Liver (tissue), 9 donors: Measurements from ENCODE around the gene FBXL4. TPM values are rescaled to one million over a fixed set of nuclear protein-coding genes. Genes with fewer than 3 reads are reported as not detected.
"Not testable (repeated sequence)": the region's sequence is repeated elsewhere in the genome, so short reads cannot be mapped to it uniquely, and the experiment has no call there.

ENCODE experiments used
- DNase-seq: peaks from one replicate; pipeline ENCODE4 v3.0.0-alpha.2; 2017; ENCODE audit warnings: low spot score
- H3K27ac ChIP-seq, 2 donors: one replicate each; pipeline ENCODE4 v1.7.0; 2013; ENCODE audit warnings: inconsistent platforms in 2 of 2, low read length in 2 of 2, control low read depth in 1 of 2, low read depth in 1 of 2, mild to moderate bottlenecking in 1 of 2
- H3K27me3 ChIP-seq, 4 donors: one replicate each; pipeline versions ENCODE4 v1.6.1 to v1.7.0; 2013; ENCODE audit warnings: low read length in 3 of 4, inconsistent platforms in 1 of 4, mild to moderate bottlenecking in 1 of 4, moderate library complexity in 1 of 4; ENCODE audit not compliant: control insufficient read depth in 4 of 4, insufficient read depth in 4 of 4
- H3K36me3 ChIP-seq, 4 donors: one replicate each; pipeline versions ENCODE4 v1.6.1 to v1.7.0; 2013; ENCODE audit warnings: low read length in 3 of 4, mild to moderate bottlenecking in 3 of 4, low read depth in 1 of 4, moderate library complexity in 1 of 4; ENCODE audit not compliant: control insufficient read depth in 4 of 4, insufficient read depth in 3 of 4
- H3K4me1 ChIP-seq, 4 donors: one replicate each; pipeline versions ENCODE4 v1.6.1 to v1.7.0; 2013; ENCODE audit warnings: low read length in 3 of 4, mild to moderate bottlenecking in 3 of 4, moderate library complexity in 1 of 4; ENCODE audit not compliant: control insufficient read depth in 4 of 4, insufficient read depth in 4 of 4
- H3K4me3 ChIP-seq, 3 donors: one replicate each; pipeline versions ENCODE4 v1.6.1 to v1.7.0; 2013; ENCODE audit warnings: low read length in 3 of 3, control low read depth in 1 of 3, low read depth in 1 of 3, mild to moderate bottlenecking in 1 of 3
- H3K9ac ChIP-seq, 2 donors: one replicate each; pipeline ENCODE4 v1.7.0; 2013; ENCODE audit warnings: low read length in 2 of 2, mild to moderate bottlenecking in 2 of 2, moderate library complexity in 2 of 2, control low read depth in 1 of 2, low read depth in 1 of 2
- H3K9me3 ChIP-seq, 4 donors: one replicate each; pipeline versions ENCODE4 v1.6.1 to v1.7.0; 2013; ENCODE audit warnings: low read length in 3 of 4; ENCODE audit not compliant: control insufficient read depth in 4 of 4
- ATF3 ChIP-seq: IDR thresholded peaks from 2 replicates; pipeline ENCODE4 v1.6.1; 2016; ENCODE audit warnings: antibody characterized with exemption
- EGR1 ChIP-seq, 2 donors: IDR thresholded peaks; 2 replicates each; pipeline ENCODE4 v1.6.1; 2016 to 2018; ENCODE audit warnings: antibody characterized with exemption in 2 of 2, low read depth in 2 of 2
- FOXA1 ChIP-seq: IDR thresholded peaks from 2 replicates; pipeline ENCODE4 v1.6.1; 2016; ENCODE audit warnings: antibody characterized with exemption
- FOXA2 ChIP-seq: IDR thresholded peaks from 2 replicates; pipeline ENCODE4 v1.6.1; 2016; ENCODE audit warnings: antibody characterized with exemption
- HNF4A ChIP-seq, 2 donors: conservative IDR thresholded peaks; 2 replicates each; pipeline ENCODE4 v1.6.1; 2016; ENCODE audit warnings: antibody characterized with exemption in 2 of 2, mild to moderate bottlenecking in 2 of 2
- HNF4G ChIP-seq: IDR thresholded peaks from 2 replicates; pipeline ENCODE4 v1.6.1; 2016; ENCODE audit warnings: antibody characterized with exemption
- NR2F2 ChIP-seq: IDR thresholded peaks from 2 replicates; pipeline ENCODE4 v1.6.1; 2016; ENCODE audit warnings: antibody characterized with exemption
- RAD21 ChIP-seq, 2 donors: IDR thresholded peaks; 2 replicates each; pipeline ENCODE4 v1.6.1; 2016; ENCODE audit warnings: antibody characterized with exemption in 2 of 2, mild to moderate bottlenecking in 2 of 2
- RXRA ChIP-seq, 2 donors: IDR thresholded peaks; 2 replicates each; pipeline ENCODE4 v1.6.1; 2017 to 2018; ENCODE audit warnings: antibody characterized with exemption in 2 of 2, mild to moderate bottlenecking in 1 of 2
- SP1 ChIP-seq: IDR thresholded peaks from 2 replicates; pipeline ENCODE4 v1.6.1; 2018; ENCODE audit warnings: antibody characterized with exemption, mild to moderate bottlenecking
- TAF1 ChIP-seq: conservative IDR thresholded peaks from 2 replicates; pipeline ENCODE4 v1.6.1; 2016; ENCODE audit warnings: antibody characterized with exemption, mild to moderate bottlenecking
- WGBS: extraction: QIAGEN DNeasy Blood & Tissue Kit; methylation state at CpG from one replicate; pipeline ENCODE4 v1.1.7; 2013; 5-methylcytosine and 5-hydroxymethylcytosine counted together
- polyA plus RNA-seq, 2 donors: library from polyadenylated mRNA; stranded (reverse) in 1 of 2; unstranded in 1 of 2; fragments of 200-250 nt in 1 of 2; fragments of >200 nt in 1 of 2; fragmentation: Nextera tagmentation in 1 of 2; extraction: Ambion mirVana in 1 of 2; gene quantifications; one replicate each; pipeline versions ENCODE4 v1.2.1 to v1.2.3, GENCODE V29; 2013 to 2015
- total RNA-seq, 2 donors: library from RNA; depleted of rRNA; stranded (reverse); fragments of >200 nt; gene quantifications; one replicate each; pipeline ENCODE4 v1.2.3, GENCODE V29; 2014
- TF ChIP-seq, protein P1 (sequence below): IDR thresholded peaks from 2 replicates; pipeline ENCODE4 v1.6.1; 2016; ENCODE audit warnings: antibody characterized with exemption
- TF ChIP-seq, protein P2 (sequence below): fragments of 150-350 bp; IDR thresholded peaks from 2 replicates; pipeline ENCODE4 v1.5.1; 2017; ENCODE audit warnings: improper control_type of control experiment, low read depth, low read length; ENCODE audit not compliant: missing input control
- TF ChIP-seq, protein P3 (sequence below): IDR thresholded peaks from 2 replicates; pipeline ENCODE4 v1.6.1; 2016; ENCODE audit warnings: antibody characterized with exemption, mild to moderate bottlenecking
- donor health status: healthy.
- donor health status: healthy.
- donor health status: healthy.
- donor health status: healthy.
- donor health status: healthy.

Gene FBXL4
- total and polyA plus RNA-seq, 4 donors, result 4.1 to 18.8 (median 14.0) TPM

DNA sequence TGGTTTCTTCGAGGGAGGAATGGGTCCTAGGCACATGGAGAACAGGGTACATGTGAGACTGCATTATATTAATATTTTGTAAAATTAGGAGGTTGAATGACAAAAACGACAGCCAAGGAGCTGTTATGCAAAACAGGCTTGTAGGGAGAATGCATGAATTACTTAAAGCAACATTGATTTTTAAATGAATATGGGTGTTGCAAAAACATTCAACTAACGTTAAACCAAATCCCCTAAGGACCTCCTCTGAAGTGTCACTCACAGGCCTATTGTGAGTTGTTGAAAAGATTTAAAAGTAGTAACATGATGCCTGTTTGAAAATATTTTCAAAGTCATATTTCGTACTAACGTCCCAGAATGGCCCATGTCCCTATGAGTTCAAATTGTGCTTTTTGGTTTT is 21.9 kb downstream of the FBXL4 start:
- 92% methylated on average over 5 of the region's 5 CpGs for whole genome bisulfite sequencing
- TF ChIP-seq, protein P1, sequence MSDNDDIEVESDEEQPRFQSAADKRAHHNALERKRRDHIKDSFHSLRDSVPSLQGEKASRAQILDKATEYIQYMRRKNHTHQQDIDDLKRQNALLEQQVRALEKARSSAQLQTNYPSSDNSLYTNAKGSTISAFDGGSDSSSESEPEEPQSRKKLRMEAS, result no peak
- Histone ChIP-seq H3K9ac (no peak overlapping the region), H3K9me3 (no peaks in the 10 kb centered on the region), H3K36me3 (peaks cover 0 to 6% (median 0%) of the 10 kb centered on the region in 4 donors), H3K27ac (no peak overlapping the region), H3K4me1 (peaks cover 2 to 25% (median 7%) of the 10 kb centered on the region in 4 donors), H3K27me3 (no peaks in the 10 kb centered on the region), H3K4me3 (no peak overlapping the region)
- DNase-seq, result no peak

DNA sequence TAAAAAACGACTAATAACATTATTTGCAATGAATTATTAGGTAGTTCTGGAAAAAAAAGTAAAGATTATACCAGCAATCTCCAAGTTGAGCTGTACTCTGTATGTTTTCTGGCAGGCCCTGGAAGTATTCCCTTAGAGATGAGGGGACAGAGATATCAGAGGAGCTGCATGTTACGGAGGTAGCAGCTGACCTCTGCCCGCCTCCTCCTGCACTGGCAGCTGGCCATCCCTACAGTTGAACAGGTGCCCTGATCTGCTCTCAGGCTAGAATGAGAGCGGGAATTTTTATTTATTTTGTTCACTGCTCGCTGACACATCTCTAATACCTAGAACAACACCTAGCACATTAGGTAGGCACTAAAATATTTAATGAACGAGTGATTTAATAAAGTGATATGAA is 23.1 kb downstream of the FBXL4 start:
- WGBS, result 37% methylated on average over 6 of the region's 6 CpGs
- TF ChIP-seq HNF4A (conservative IDR thresholded peaks at IDR 0.05) (peak; percentile 52 to 66), EGR1 (IDR thresholded peaks at IDR 0.05; ENCODE audit: low read depth in 2 of 2) (no peak), FOXA1 (no peak), RAD21 (IDR thresholded peaks at IDR 0.05) (peak; percentile 23 to 32), NR2F2 (no peak), FOXA2 (no peak), SP1 (peak; percentile 32), RXRA (IDR thresholded peaks at IDR 0.05) (peak; percentile 68), ATF3 (no peak)
- TF ChIP-seq, protein P2, sequence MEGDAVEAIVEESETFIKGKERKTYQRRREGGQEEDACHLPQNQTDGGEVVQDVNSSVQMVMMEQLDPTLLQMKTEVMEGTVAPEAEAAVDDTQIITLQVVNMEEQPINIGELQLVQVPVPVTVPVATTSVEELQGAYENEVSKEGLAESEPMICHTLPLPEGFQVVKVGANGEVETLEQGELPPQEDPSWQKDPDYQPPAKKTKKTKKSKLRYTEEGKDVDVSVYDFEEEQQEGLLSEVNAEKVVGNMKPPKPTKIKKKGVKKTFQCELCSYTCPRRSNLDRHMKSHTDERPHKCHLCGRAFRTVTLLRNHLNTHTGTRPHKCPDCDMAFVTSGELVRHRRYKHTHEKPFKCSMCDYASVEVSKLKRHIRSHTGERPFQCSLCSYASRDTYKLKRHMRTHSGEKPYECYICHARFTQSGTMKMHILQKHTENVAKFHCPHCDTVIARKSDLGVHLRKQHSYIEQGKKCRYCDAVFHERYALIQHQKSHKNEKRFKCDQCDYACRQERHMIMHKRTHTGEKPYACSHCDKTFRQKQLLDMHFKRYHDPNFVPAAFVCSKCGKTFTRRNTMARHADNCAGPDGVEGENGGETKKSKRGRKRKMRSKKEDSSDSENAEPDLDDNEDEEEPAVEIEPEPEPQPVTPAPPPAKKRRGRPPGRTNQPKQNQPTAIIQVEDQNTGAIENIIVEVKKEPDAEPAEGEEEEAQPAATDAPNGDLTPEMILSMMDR, result no peak
- TF ChIP-seq, protein P1, result no peak
- H3K36me3 ChIP-seq, result peaks cover 0 to 6% (median 0%) of the 10 kb centered on the region in 4 donors
- no peaks in the 10 kb centered on the region for H3K9me3 ChIP-seq
- no peak overlapping the region for H3K9ac ChIP-seq
- no peak overlapping the region for H3K4me3 ChIP-seq
- H3K27me3 ChIP-seq, result no peaks in the 10 kb centered on the region
- H3K4me1 ChIP-seq, result peaks cover 1 to 22% (median 7%) of the 10 kb centered on the region in 4 donors
- DNase-seq, result peak; percentile 52
- H3K27ac ChIP-seq, result peak overlapping the region in 1 of 2 donors; percentile 15

DNA sequence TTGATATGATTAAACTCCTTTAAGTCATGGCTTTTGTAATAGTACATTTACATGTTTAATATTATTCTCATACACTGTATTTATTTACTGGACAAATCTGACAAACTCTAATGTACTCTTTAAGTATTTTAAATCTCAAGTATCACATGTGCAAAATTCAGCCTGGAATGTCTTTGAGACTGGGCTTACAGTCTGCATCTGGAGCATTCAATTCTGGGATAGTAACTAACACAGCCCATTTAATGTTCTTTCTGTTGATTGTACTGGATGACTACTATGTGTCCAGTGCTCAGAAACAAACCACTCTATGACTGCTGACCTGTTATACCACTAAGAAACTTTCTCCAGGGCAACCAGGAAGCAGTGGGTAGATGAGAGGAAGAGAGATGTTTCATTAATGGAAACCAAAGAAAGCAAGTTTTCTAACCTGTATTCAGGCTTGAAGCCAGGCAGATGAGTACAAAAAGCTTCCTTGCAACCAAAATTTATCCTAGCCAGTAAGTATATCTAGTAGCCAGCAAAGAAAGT is 26.8 kb downstream of the FBXL4 start:
- no peak for DNase-seq
- TF ChIP-seq, protein P1, result no peak
- TF ChIP-seq FOXA1 (no peak), TAF1 (no peak), HNF4G (no peak)
- TF ChIP-seq, protein P3, sequence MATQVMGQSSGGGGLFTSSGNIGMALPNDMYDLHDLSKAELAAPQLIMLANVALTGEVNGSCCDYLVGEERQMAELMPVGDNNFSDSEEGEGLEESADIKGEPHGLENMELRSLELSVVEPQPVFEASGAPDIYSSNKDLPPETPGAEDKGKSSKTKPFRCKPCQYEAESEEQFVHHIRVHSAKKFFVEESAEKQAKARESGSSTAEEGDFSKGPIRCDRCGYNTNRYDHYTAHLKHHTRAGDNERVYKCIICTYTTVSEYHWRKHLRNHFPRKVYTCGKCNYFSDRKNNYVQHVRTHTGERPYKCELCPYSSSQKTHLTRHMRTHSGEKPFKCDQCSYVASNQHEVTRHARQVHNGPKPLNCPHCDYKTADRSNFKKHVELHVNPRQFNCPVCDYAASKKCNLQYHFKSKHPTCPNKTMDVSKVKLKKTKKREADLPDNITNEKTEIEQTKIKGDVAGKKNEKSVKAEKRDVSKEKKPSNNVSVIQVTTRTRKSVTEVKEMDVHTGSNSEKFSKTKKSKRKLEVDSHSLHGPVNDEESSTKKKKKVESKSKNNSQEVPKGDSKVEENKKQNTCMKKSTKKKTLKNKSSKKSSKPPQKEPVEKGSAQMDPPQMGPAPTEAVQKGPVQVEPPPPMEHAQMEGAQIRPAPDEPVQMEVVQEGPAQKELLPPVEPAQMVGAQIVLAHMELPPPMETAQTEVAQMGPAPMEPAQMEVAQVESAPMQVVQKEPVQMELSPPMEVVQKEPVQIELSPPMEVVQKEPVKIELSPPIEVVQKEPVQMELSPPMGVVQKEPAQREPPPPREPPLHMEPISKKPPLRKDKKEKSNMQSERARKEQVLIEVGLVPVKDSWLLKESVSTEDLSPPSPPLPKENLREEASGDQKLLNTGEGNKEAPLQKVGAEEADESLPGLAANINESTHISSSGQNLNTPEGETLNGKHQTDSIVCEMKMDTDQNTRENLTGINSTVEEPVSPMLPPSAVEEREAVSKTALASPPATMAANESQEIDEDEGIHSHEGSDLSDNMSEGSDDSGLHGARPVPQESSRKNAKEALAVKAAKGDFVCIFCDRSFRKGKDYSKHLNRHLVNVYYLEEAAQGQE, result no peak
- H3K9ac ChIP-seq, result no peak overlapping the region
- no peaks in the 10 kb centered on the region for H3K27me3 ChIP-seq
- H3K27ac ChIP-seq, result no peak overlapping the region
- H3K36me3 ChIP-seq, result peaks cover 0 to 8% (median 2%) of the 10 kb centered on the region in 4 donors
- H3K4me1 ChIP-seq, result peaks cover 1 to 11% (median 5%) of the 10 kb centered on the region in 4 donors
- H3K4me3 ChIP-seq, result no peak overlapping the region
- H3K9me3 ChIP-seq, result no peaks in the 10 kb centered on the region

DNA sequence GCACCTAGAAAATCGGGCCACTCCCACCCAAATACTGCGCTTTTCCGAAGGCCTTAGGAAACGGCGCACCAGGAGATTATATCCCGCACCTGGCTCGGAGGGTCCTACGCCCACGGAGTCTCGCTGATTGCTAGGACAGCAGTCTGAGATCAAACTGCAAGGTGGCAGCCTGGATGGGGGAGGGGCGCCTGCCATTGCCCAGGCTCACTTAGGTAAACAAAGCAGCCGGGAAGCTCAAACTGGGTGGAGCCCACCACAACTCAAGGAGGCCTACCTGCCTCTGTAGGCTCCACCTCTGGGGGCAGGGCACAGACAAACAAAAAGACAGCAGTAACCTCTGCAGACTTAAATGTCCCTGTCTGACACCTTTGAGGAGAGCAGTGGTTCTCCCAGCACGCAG is 36.8 kb downstream of the FBXL4 start:
- DNase-seq, H3K9me3 ChIP-seq: not testable (repeated sequence)

More for the DNA sequence above, 36.8 kb downstream of the FBXL4 start:
- WGBS, result 96% methylated on average over 13 of the region's 13 CpGs
- H3K9ac ChIP-seq, H3K27me3 ChIP-seq, H3K4me3 ChIP-seq, H3K4me1 ChIP-seq, H3K36me3 ChIP-seq, H3K27ac ChIP-seq: not testable (repeated sequence)
